Prostate gland (tissue), 2 donors: Measurements from ENCODE around the gene UGDH.

Experiments
- POLR2A ChIP-seq: fragments of 450-650 bp; IDR thresholded peaks from one replicate; pipeline ENCODE4 v1.6.1; 2016; ENCODE audit warnings: antibody characterized with exemption, mild to moderate bottlenecking
- TF ChIP-seq, protein P1 (sequence below), 4 experiments: fragments of 200-600 bp in 2 of 4; fragments of 450-650 bp in 2 of 4; sonication (generic) in 2 of 4; IDR thresholded peaks; 1 replicate in 3 of 4; 2 replicates in 1 of 4; pipeline ENCODE4 v1.5.1; 2016 to 2019; ENCODE audit warnings: antibody characterized with exemption in 4 of 4, mild to moderate bottlenecking in 2 of 4, moderate library complexity in 2 of 4

DNA sequence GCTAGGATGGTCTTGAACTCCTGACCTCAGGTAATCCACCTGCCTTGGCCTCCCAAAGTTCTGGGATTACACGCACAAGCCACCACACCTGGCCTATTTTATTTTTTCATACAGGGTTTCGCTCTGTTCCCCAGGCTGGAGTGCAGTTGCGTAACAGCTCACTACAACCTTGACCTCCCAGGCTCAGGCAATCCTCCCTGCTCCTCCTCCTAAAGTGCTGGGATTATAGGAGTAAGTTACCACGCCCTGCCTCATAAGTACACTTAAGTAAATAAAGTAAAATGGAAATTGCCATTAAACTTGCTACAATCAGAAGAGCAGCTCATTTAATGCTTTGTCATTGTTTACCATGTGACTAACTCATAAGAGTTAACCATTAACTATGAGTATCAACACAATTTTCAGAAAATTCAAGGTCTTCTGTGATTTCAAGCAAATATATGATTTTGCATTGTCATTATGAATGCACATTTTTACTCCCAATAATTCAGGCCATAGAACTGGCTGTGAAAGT is 12.3 kb downstream of the UGDH start:
- TF ChIP-seq POLR2A, result no peak
- TF ChIP-seq, protein P1, sequence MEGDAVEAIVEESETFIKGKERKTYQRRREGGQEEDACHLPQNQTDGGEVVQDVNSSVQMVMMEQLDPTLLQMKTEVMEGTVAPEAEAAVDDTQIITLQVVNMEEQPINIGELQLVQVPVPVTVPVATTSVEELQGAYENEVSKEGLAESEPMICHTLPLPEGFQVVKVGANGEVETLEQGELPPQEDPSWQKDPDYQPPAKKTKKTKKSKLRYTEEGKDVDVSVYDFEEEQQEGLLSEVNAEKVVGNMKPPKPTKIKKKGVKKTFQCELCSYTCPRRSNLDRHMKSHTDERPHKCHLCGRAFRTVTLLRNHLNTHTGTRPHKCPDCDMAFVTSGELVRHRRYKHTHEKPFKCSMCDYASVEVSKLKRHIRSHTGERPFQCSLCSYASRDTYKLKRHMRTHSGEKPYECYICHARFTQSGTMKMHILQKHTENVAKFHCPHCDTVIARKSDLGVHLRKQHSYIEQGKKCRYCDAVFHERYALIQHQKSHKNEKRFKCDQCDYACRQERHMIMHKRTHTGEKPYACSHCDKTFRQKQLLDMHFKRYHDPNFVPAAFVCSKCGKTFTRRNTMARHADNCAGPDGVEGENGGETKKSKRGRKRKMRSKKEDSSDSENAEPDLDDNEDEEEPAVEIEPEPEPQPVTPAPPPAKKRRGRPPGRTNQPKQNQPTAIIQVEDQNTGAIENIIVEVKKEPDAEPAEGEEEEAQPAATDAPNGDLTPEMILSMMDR (IDR thresholded peaks at IDR 0.05), result no peak
